Endometrium (tissue), 2 donors: ENCODE data around the gene SIPA1L2.
A peak's percentile ranks its signal among the peaks of the same experiment; 100 is the strongest.

Experiments
- FAIRE-seq: peaks from 2 replicates; lab custom pipeline; 2012; peaks lifted over from hg19 to GRCh38; lab: Jason Lieb, UNC
- donor health status: control.
- donor health status: control.

The SIPA1L2 gene

DNA sequence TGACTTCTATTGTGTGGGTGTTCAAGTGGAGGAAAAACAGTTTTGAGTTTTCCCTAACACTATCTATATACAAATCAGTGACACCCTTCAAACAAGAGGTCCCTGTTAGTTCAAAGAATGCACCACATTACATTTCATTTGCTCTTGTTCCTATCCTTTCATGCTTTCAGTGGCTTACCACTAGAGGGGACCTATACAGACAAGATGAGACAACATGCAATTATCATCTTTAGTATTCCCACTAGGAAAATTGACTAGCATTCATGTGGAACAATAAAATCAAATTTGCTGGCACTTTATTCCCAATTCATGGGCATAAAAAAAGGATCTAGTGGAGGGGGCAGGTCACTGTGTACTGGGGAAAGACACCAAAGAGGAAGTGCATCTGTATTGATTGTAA lies 13.3 kb upstream of the SIPA1L2 start:
- no peak for FAIRE-seq

DNA sequence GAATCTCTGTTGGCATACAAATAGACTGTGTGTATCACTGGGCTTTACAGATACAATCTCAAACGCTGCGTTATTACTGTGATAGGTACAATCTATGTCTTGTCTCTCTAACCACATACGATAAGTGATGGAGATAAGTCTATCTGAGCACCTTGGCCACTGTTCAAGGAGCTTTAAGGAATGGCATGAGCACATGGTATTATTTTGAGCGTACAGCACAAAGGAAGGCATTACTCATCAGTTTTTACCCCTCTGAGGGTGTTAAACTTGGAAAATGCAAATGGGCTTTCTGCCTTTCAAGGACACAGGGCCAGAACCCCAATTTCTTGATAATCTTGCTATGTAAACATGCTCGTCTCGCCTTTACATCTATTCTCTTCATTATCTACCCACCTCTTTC lies 11.6 kb upstream of the SIPA1L2 start:
- no peak for FAIRE-seq

DNA sequence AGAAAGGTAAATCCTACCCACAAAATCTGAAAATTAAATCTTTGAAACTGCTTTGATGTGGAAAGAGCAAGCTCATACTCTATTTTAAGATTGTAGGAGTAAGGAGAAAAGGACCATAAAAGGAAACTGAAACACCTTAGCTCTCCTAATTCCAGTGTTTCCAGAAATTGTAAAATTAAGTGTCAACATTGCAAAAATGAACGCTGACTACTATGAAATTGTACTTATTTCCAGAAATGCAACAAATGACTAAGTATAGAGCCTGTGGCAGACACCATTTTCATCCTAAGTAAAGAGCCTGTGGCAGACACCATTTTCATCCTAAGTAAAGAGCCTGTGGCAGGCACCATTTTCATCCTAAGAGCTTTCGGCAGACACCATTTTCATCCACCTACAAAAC lies 6.9 kb upstream of the SIPA1L2 start:
- FAIRE-seq, result no peak

DNA sequence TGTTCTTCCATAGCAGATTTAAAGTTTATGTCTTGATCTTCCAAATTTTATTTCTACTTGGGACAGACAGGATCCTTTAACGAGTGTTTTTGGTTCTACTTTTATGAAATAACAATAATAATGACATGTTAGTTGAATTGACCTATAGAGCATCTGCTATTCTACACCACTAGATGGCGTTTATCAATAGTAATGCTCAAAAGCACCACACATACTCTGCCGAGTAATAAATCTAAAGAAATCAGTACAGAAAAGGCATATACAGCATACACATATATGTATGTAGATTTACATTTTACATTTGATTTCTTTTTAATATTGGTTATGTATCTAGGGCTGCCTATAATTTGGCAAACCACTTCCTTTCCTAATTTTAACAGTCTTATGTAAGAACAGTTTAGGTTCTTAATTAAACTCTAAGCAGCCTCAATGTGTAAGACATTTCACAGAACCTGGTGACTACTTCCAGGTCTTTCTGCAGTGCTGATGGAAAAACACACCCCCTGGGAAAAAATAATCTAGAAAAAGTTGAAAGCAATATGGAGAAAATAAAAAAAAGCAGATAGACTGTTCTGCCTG lies 5.9 kb upstream of the SIPA1L2 start:
- peak; percentile 95 for FAIRE-seq

DNA sequence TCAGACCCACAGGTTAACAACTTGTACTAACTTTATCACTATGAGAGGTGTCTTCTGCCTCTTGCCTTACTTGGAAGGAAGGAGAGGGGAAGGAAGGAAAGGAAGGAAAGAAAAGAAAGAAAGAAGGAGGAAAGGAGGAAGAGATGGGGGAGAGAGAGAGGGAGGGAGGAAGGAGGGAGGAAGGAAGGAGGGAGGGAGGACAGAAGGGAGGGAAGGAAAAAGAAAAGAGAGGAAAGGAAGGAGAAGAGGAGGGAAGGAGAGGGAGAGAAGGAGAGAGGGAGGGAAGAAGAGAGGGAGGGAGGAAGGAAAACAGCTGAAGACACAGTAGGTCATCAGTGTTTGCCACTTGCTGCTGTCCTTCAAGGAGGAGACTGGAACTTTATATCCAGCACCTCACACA lies 5.3 kb upstream of the SIPA1L2 start:
- FAIRE-seq, result no peak

DNA sequence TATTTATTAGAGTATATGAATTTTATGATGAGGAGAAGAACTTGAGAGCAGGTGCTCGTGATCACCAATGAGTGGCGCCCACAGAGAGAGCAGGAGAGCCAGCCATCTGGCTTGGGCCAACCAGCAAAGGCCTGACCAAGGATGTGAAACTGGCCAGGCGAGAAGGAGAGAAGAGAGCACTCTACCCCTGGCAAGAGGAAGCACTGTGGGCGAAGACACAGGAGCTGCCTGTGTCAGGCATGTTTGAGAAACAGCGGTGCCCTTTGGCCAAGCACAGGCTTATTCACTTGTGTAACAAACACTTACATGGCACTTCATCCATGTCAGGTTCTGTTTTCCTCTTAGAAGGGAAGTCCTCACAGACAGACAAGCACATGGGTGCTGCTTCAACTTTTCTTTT lies 4.2 kb upstream of the SIPA1L2 start:
- no peak for FAIRE-seq

DNA sequence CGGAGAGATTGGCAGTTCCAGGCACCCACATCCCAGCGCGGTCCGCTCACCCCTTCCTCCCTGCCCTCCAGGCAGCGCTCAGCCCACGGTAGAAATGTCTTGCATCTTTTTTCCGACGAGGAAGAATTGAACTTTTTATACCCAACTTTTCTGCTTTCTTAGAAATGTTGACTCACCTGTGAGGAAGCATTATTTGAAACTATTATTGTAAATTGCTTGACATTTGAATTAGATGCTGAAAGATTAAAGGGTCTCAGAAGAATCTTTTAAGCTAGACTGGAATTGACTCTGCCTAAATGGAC lies 912 bp upstream of the SIPA1L2 start:
- no peak for FAIRE-seq

DNA sequence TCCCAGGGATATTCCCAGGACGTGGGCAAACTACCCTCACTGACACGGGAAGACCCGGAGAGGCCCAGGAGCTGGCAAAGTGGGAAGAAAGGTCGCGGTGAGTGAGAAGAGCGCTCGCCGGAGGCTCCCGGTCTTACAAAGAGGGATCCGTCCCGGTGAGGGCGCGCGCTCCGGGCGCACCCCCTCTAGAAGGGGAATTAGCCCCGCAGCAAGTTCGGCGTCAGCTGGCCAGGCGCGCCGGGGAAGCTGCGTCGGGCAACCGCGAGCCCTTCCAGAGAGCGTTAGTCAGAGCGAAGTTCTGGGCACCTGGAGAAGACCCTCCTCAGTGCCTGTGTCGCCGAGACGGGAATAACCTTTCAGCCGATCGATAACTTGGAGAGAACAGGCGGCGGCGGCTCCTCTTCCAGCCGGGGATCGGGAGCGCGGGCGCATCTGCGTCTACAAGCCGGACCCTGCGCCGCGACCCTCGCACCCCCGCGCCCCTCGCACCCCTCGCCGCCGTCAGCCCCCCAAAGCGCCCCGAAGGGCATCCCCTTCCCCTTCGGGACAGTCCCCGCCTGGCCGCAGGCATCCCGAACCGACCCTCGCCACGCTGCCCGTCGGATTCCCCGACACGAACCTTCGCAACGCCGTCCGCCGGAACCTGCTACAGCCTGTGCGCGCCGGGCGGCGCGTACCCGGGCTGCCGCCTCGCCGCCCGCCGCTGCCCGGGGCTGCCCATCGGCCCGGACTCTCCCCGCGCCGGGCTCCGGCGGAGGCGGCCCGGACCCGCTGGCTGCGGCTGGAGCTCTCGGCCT lies 485 bp downstream of the SIPA1L2 start:
- no peak for FAIRE-seq

DNA sequence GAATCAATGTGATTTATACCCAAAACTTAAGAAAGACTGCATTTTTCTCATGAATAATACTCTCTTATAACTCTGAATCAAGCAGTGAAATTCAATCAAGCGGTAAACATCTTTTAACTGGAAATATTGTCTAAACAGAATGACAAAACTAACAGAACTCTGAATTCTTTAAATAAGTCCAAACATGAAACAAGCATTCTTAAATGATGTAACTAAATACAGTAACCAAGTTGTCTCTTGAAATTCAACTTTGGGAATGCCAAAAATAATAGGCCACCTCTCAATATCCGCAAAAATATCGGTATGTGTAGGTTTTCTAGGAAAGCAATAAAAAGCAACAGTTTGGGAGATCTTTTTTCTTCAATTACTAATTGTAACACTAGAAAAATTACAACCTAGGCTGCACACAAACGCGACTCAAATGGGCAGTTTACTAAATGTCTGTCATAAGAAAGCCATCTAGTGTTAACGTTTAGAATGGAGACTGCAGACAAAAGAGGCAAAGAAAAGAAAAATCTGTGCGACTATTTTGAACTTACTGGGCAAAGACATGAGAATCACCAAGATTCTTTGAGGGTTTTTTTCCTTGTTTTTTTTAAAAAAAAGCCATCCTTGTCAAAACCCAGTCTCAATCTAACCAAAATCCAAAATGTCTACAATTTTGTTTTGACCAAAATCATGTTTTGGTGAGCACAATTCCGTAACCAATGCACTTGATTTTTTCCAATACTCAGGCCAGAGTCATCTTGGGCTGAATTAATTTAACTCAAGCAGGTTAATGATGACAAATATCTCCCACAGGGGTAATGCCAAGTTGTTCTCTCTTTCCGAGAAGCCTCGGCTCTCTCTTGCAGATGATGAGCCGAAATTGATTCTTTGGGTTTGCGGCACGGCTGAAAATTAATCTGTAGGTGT lies 1.3 kb downstream of the SIPA1L2 start:
- peak; percentile 97 for FAIRE-seq

DNA sequence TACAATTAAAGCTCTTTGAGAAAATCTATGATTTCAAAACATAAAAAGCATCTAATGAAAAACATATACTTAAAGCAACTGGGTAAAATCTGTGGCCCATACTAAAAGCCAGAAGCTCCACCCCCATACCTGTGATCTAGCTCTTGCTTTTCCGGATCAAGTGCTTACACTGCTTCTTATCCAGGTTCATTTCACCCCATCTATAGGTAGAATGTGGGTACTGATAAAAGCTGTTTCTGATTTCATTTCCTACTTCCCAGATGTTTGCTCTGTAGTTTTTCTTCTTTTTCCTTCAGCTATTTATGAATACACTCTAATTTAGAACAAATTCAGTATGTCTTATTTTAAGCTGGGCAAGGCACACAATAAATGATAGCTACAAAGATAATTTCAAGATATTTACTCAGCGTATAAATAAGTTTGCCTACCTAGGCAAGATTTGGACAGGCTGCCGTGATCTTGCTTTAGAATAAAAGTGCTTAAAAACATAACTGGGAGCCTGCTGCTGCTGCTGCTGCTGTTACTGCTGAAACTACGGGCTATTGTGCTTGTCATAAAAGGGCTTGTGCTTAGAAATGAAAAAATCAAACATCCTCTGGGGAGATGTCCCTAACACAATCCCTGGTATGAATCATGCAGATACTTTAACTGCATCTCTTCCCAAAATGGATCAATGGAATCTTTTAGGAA lies 2.1 kb downstream of the SIPA1L2 start:
- FAIRE-seq, result peak; percentile 76

DNA sequence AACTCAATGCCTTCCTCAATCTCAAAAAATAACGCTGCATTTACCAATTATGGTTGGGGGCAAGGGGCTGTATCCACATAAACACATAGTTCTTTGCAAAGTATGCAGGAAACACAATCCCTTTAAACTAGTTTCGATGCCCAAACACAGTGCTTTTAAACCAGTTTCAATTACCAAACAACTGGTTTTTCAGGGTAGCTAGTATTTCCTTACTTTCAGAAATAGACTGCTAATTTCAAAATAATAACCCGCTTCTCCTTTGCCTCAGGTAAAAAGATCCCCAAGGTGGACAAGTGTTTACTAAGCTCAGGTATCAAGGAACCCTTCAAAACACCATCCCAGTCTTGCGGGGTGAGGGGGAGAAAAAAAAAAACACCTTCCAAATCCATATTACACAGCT lies 2.8 kb downstream of the SIPA1L2 start:
- no peak for FAIRE-seq

DNA sequence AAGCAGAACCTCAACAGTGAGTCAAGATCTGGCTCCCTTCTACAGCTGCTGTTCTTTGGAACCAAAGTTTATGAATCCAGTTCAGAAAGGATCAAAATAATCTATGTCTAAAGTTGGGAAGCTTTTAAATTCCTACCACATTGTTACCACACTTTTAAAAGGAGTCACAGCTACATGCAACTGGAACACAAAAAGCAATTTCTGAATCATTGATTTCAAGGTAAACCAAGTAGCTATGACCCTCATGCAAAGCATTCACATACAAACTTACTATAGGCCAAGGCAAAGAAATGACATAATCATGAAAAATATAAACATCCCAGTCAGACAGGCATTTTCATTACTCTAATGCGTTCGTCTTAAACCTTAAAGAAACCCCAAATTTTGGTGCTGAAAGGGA lies 3.5 kb downstream of the SIPA1L2 start:
- no peak for FAIRE-seq

DNA sequence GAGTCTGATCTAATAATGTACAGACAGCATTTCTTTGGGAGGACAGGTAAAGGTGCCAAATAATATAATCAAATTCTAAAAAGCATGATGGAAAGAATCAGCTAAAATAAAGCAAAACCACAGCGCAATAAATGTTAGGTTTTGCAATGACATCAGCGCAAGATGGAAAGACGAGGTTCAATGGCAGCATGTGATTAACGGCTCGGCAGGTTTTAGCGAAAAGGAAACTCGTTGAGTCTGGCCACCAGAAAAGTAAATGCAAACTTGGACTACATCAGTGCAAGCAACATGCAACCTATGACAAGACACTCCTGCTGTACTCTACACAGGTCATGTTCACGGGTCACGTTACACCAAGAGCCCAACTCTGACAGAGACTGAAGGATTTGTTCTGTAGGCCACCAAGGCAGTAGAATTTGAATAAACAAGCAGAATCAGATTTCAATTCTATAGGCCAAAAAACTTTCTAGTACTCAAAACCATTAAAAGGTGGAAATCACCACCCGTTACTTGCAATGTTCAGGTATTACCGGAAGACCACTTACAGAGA lies 4.5 kb downstream of the SIPA1L2 start:
- FAIRE-seq, result no peak

DNA sequence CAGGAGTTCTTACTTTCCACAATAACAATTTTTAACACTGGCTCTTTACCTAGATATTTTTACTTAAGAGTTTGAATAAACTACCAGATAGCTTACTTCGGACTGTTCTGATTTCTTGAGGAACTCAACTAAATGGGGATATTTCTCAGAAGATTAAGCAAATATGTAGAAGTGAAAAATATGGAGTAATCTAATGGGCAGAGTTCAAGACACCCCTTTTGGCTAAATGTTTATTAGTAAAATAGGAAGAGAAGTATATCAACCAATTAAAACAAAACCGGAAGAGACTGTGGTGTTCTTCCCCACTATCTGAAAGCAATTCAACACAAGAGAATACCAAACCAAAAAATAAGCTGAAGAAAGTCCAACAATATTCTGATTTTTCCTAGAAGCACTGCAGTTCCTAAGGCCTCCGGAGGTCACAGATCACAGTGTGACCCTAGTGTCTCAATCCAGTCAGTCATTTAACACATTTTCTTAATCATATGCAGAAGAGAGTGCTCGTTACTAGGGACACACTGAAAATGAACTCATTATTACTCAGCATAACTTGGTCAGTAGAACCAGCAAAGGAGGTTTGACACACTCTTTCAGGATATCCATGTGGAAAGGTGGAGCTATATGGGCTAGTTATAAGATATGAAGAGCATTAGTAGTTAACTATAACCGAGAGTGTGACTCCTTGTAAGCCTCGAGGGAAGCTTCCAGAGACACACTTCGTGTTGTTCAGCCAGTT lies 5.2 kb downstream of the SIPA1L2 start:
- no peak for FAIRE-seq

DNA sequence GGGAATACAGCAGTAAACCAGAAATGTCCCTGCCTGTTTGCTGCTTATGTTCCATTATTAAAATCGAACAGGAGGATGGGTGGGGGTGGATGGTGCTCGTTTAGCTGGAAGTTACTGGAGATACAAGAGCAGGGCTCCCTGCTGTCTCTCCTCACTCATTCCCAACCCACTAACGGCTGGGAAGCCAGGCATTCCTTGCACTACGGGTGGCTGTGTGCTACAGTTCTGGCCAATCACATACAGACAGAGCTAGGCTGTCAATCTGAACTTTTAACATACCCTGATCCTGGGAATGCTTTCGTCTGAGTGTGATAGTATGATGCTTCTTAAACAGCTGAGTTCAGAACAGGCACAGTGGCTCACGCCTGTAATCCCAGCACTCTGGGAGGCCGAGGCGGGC lies 7.0 kb downstream of the SIPA1L2 start:
- no peak for FAIRE-seq

DNA sequence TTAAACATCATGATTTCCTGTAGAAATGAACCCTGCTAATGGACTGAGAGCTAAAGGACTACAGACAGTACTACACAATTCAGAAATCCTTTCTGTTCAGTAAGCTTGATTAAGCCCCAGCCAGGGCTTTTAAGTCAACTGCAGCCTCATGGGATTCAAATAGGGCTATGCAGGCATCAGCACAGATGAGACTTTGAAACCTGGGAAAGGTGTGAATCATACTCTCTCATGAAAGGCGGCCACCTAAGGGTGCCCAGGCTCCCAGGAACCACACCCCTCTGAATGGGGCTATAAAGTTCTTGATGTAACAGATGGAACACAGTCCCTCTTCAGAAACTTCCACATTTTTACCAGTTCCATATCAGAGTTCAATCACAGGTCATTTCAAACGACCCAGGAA lies 7.6 kb downstream of the SIPA1L2 start:
- FAIRE-seq, result no peak

DNA sequence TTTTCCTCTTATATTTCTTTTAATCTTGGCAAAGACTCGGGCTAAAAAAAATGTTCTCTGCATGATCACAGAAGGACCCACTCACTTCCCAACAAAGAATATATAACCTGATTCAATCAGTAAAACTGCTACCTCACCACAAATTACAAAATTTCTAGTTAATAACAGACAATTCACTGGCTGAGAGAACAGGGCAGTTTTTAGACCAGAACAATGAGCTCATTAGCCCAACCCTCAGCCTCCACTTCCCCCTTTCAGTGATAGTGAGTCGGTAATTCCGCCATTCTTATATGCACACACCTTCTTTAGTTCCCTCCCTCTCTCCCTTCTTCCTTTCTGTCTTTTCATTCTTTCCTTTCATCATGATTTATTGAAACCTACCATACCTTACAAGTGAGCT lies 8.9 kb downstream of the SIPA1L2 start:
- FAIRE-seq, result no peak

DNA sequence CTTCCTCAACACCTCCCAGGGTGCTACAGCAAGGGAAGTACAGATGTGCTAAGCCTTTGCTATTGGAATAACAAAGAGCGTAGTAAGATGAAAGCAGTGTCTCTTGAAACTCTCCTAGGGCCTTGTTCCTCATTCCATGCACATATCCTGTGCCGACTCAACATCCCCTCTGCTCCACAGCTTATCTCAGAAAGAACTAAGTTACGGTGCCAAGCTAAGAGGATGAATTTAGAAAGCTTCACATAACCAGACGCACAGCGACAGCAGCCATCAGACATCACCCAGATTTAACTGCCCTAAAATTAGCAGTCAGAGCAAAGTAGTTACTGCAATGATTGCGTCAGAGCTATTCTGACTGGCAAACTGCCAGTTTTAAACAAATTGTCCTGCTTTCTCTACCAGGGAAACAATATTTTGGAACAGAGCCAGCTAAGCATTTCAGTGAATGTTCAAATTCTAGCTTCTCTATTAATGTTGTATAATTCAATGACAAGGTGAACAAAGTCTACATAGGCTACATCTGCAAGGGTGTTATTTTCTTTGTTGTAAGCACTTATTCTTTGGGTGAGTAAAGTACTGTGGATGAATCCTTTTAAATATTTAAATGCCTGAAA lies 9.5 kb downstream of the SIPA1L2 start:
- FAIRE-seq, result peak; percentile 26

DNA sequence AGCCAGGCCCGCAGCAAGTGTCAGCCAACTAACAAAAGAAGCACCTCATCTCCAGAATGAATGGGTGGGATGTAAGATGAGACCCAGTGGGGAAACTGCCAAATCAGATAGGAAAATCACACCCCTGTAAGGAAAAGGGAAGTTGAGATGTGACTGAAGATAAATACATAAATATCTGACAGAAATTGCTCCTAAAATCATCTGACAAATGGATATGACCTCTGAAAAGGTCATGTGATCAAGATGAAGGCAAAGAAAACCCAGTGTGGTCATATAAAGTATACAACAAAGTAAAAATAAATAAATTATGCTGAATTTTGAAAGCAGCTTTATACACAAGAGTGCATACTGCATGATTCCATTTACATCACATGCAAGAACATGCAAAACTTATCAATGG lies 12.7 kb downstream of the SIPA1L2 start:
- no peak for FAIRE-seq

DNA sequence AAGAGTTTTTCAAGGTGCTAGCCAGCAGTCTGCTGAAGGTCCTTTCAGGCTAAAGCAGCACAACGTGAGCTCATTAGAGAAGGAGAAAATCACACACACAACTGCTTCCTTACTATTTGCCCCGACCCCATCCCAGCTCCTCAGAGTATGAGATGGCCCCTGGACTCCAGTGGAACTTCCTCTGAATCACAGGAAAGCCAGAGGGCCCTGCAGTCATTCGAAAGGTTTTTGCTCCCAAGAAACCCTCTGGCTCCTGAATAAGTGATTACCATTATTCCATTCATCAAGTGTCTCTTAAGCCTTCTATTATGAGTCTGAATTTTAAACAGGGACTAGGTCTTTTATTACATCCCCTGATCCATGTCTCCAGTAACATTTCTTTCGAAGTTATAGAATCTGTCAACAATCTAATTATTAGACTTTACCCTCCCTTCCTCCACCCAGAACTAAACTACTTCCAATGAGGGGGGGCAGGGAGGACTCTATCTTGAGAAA lies 14.6 kb downstream of the SIPA1L2 start:
- FAIRE-seq, result no peak

DNA sequence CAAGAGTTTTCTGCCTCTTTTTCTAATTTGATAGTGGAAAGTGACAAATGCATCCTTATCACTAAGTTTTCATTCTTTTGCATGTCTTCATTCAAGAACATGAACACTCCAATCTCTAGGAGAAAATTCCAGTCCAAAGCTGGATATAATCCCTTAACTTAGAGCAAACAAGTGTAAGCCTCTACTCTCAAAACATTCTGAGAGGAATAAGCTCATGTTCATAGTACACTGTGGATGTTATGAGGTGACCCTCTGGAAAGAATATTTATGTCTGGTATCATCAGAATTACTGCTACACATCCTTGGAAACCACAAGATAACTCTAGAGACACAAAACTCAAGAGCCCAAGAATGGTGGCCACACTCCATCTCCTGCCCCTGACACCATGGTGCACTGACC lies 15.1 kb downstream of the SIPA1L2 start:
- no peak for FAIRE-seq
